ENCODE results near the gene SCD5.
"Not testable (repeated sequence)": the region's sequence is repeated elsewhere in the genome, so short reads cannot be mapped to it uniquely, and the experiment has no call there.

The SCD5 gene

GRCh38 chr4:82820689-82821088 is 22.1 kb upstream of the SCD5 start:
- TF ChIP-seq CTCF (IDR thresholded peaks at IDR 0.05): no peak
- TF ChIP-seq ZFX (IDR thresholded peaks at IDR 0.05; ENCODE audit: borderline replicate concordance): no peak
- H3K27ac ChIP-seq: no peak overlapping the region

GRCh38 chr4:82818664-82819662 is 20.4 kb upstream of the SCD5 start:
- no peak overlapping the region for H3K27ac ChIP-seq
- TF ChIP-seq CTCF (IDR thresholded peaks at IDR 0.05): no peak
- no peak for TF ChIP-seq ZFX (IDR thresholded peaks at IDR 0.05; ENCODE audit: borderline replicate concordance)

GRCh38 chr4:82816874-82817273 is 18.3 kb upstream of the SCD5 start:
- H3K27ac ChIP-seq: not testable (repeated sequence)

GRCh38 chr4:82814034-82814433 is 15.4 kb upstream of the SCD5 start:
- TF ChIP-seq CTCF (IDR thresholded peaks at IDR 0.05) (no peak), ZFX (IDR thresholded peaks at IDR 0.05; ENCODE audit: borderline replicate concordance) (no peak)
- no peak overlapping the region for H3K27ac ChIP-seq

- no peak for TF ChIP-seq CTCF (IDR thresholded peaks at IDR 0.05)
- TF ChIP-seq ZFX (IDR thresholded peaks at IDR 0.05; ENCODE audit: borderline replicate concordance): no peak
- no peak overlapping the region for H3K27ac ChIP-seq
Observed at GRCh38 chr4:82811838-82812341, 13.3 kb upstream of the SCD5 start.

- no peak overlapping the region for H3K27ac ChIP-seq
- no peak for TF ChIP-seq ZFX (IDR thresholded peaks at IDR 0.05; ENCODE audit: borderline replicate concordance)
- no peak for TF ChIP-seq CTCF (IDR thresholded peaks at IDR 0.05)
Observed at GRCh38 chr4:82811392-82811791, 12.8 kb upstream of the SCD5 start.

- H3K27ac ChIP-seq: no peak overlapping the region
- TF ChIP-seq ZFX (IDR thresholded peaks at IDR 0.05; ENCODE audit: borderline replicate concordance) (no peak), CTCF (IDR thresholded peaks at IDR 0.05) (no peak)
Observed at GRCh38 chr4:82810176-82810575, 11.6 kb upstream of the SCD5 start.

All from 22Rv1 (cell line).